ENCODE data around the gene KDM4F.
A peak's percentile ranks its signal among the peaks of the same experiment; 100 is the strongest.

KDM4F gene

GRCh38 chr11:95086836-95087570, 37.8 kb downstream of the KDM4F start:
- no peak overlapping the region for H3K4me3 ChIP-seq (ENCODE audit: control insufficient read depth, low read depth, low read length)
- DNase-seq (ENCODE audit: low read depth) = no peak
- no peak for TF ChIP-seq CTCF (IDR thresholded peaks at IDR 0.05; ENCODE audit: control insufficient read depth, insufficient read depth, low read depth, low read length, missing control alignments)

- no peak for TF ChIP-seq CTCF (IDR thresholded peaks at IDR 0.05; ENCODE audit: control insufficient read depth, insufficient read depth, low read depth, low read length, missing control alignments)
Observed at GRCh38 chr11:95088946-95089619, 39.9 kb downstream of the KDM4F start.

GRCh38 chr11:95089620-95090542, 40.7 kb downstream of the KDM4F start, which contains the start of gene ENDOD1:
TSS of gene ENDOD1 (plus strand) at chr11:95089846. CDS start at chr11:95089928, 82 bp downstream.
- no peak for TF ChIP-seq CTCF (IDR thresholded peaks at IDR 0.05; ENCODE audit: control insufficient read depth, insufficient read depth, low read depth, low read length, missing control alignments)
- H3K4me3 ChIP-seq (ENCODE audit: control insufficient read depth, low read depth, low read length) = peak within 1 kb of the TSS; percentile 70
- DNase-seq (ENCODE audit: low read depth) = no peak

More at GRCh38 chr11:95088946-95089619, 39.9 kb downstream of the KDM4F start:
- peak overlapping the region; percentile 69 for H3K4me3 ChIP-seq (ENCODE audit: control insufficient read depth, low read depth, low read length)
- DNase-seq (ENCODE audit: low read depth) = no peak

- TF ChIP-seq CTCF (IDR thresholded peaks at IDR 0.05; ENCODE audit: control insufficient read depth, insufficient read depth, low read depth, low read length, missing control alignments) = no peak
Observed at GRCh38 chr11:95091663-95092180, 42.5 kb downstream of the KDM4F start.

GRCh38 chr11:95092549-95093324, 43.5 kb downstream of the KDM4F start:
- no peak overlapping the region for H3K4me3 ChIP-seq (ENCODE audit: control insufficient read depth, low read depth, low read length)
- TF ChIP-seq CTCF (IDR thresholded peaks at IDR 0.05; ENCODE audit: control insufficient read depth, insufficient read depth, low read depth, low read length, missing control alignments) = peak; percentile 58
- no peak for DNase-seq (ENCODE audit: low read depth)

More at GRCh38 chr11:95091663-95092180, 42.5 kb downstream of the KDM4F start:
- no peak overlapping the region for H3K4me3 ChIP-seq (ENCODE audit: control insufficient read depth, low read depth, low read length)
- DNase-seq (ENCODE audit: low read depth) = no peak

Data from AG09309 (cell line).